GM18520 (cell line): Measurements from ENCODE around the gene BARHL2.

Experiments
- ATAC-seq: cut with Tn5 transposase; IDR thresholded peaks from one replicate; pipeline ENCODE4 v1.9.1; 2021; ENCODE audit not compliant: unreplicated experiment

BARHL2 gene

GRCh38 chr1:90716552-90717355, at the start of gene BARHL2:
Gene BARHL2 (minus strand): TSS chr1:90717302. CDS start chr1:90717195, 107 bp downstream.
- no peak for ATAC-seq

GRCh38 chr1:90763930-90764329, 46.8 kb upstream of the BARHL2 start:
- ATAC-seq: no peak

- no peak for ATAC-seq
These were observed 46.4 kb upstream of the BARHL2 start for GRCh38 chr1:90763506-90763905.

- no peak for ATAC-seq
These were observed 44.9 kb upstream of the BARHL2 start for GRCh38 chr1:90761781-90762589.

- ATAC-seq: no peak
These were observed 44.1 kb upstream of the BARHL2 start for GRCh38 chr1:90761156-90761555.

GRCh38 chr1:90753556-90753955, 36.5 kb upstream of the BARHL2 start:
- ATAC-seq: no peak

- no peak for ATAC-seq
These were observed 31.6 kb upstream of the BARHL2 start for GRCh38 chr1:90748668-90749067.

- ATAC-seq: no peak
These were observed 29.8 kb upstream of the BARHL2 start for GRCh38 chr1:90746857-90747256.

GRCh38 chr1:90745972-90746371, 28.9 kb upstream of the BARHL2 start:
- no peak for ATAC-seq

GRCh38 chr1:90732136-90732535, 15.0 kb upstream of the BARHL2 start:
- no peak for ATAC-seq

- ATAC-seq: no peak
These were observed 14.4 kb upstream of the BARHL2 start for GRCh38 chr1:90731382-90732050.

GRCh38 chr1:90730243-90731022, 13.3 kb upstream of the BARHL2 start:
- ATAC-seq: no peak

- no peak for ATAC-seq
These were observed 12.6 kb upstream of the BARHL2 start for GRCh38 chr1:90729504-90730242.

- ATAC-seq: no peak
These were observed 11.6 kb upstream of the BARHL2 start for GRCh38 chr1:90728502-90729287.

- ATAC-seq: no peak
These were observed 10.9 kb upstream of the BARHL2 start for GRCh38 chr1:90727917-90728501.

GRCh38 chr1:90726986-90727480, 9.9 kb upstream of the BARHL2 start:
- no peak for ATAC-seq

- ATAC-seq: no peak
These were observed 9.4 kb upstream of the BARHL2 start for GRCh38 chr1:90726425-90726985.

GRCh38 chr1:90725657-90726424, 8.7 kb upstream of the BARHL2 start:
- no peak for ATAC-seq
